KOPT-K1 (cell line): ENCODE results near the gene IKZF3.

Experiments
- H3K27ac ChIP-seq: fragments of 200-600 bp; sonication (generic); 2 replicates; pipeline ENCODE4 v1.5.1; 2016; ENCODE audit warnings: antibody characterized with exemption, mild to moderate bottlenecking, low read depth, low read length; ENCODE audit not compliant: poor library complexity, severe bottlenecking
- H3K36me3 ChIP-seq: fragments of 200-600 bp; sonication (generic); 2 replicates; pipeline ENCODE4 v1.5.1; 2017; ENCODE audit warnings: antibody characterized with exemption, mild to moderate bottlenecking, low read length, moderate library complexity; ENCODE audit not compliant: insufficient read depth
- H3K9me3 ChIP-seq: fragments of 200-600 bp; sonication (generic); 2 replicates; pipeline ENCODE4 v1.5.1; 2017; ENCODE audit warnings: antibody characterized with exemption, low read length, mild to moderate bottlenecking; ENCODE audit not compliant: insufficient read depth, poor library complexity, severe bottlenecking

The IKZF3 gene

DNA sequence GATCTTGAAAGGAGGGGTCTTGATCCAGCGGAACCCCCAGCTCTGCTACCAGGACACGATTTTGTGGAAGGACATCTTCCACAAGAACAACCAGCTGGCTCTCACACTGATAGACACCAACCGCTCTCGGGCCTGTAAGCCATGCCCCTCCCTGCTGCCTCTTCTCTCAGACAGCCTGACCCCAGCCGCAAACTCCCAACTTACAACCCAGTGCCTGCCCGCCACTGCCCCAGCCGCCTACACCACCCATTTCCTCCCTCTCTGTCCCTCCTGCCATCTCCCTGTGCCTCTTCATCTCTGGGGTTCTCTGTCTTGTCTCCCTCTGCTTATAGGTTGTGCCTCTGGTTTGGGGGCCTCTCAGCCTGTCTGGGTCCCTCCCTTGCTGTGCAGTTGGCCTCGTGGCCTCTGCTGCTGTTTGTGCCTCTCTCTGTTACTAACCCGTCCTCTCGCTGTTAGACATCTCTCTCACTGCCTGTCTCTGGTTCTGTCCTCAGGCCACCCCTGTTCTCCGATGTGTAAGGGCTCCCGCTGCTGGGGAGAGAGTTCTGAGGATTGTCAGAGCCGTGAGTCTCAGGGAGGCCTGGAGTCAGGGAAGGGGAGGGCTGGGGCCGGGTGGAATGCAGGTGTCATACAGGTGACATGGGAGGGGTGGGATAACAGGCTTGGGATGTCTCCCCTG is 154.7 kb downstream of the IKZF3 start:
- H3K36me3 ChIP-seq = no peaks in the 10 kb centered on the region
- no peaks in the 10 kb centered on the region for H3K9me3 ChIP-seq
- H3K27ac ChIP-seq = no peak overlapping the region
